HG03575 (cell line): ENCODE results near the gene B3GAT2.
"Not testable (repeated sequence)": the region's sequence is repeated elsewhere in the genome, so short reads cannot be mapped to it uniquely, and the experiment has no call there.

ENCODE experiments used
- ATAC-seq: cut with Tn5 transposase; IDR thresholded peaks from one replicate; pipeline ENCODE4 v1.9.1; 2021; ENCODE audit not compliant: unreplicated experiment, insufficient number of reproducible peaks, low FRiP score; ENCODE audit errors: extremely low read depth

Gene B3GAT2

GRCh38 chr6:70956451-70957283 is at the start of gene B3GAT2:
B3GAT2 (minus strand) TSS chr6:70957060; CDS start chr6:70956429, 631 bp downstream.
- ATAC-seq, result no peak

- no peak for ATAC-seq
Observed at GRCh38 chr6:70998148-70998547, 41.3 kb upstream of the B3GAT2 start.

GRCh38 chr6:70997379-70997778 is 40.5 kb upstream of the B3GAT2 start:
- no peak for ATAC-seq

GRCh38 chr6:70996106-70996505 is 39.2 kb upstream of the B3GAT2 start:
- ATAC-seq, result no peak

- ATAC-seq, result no peak
Observed at GRCh38 chr6:70995411-70995810, 38.6 kb upstream of the B3GAT2 start.

- ATAC-seq, result no peak
Observed at GRCh38 chr6:70991253-70991652, 34.4 kb upstream of the B3GAT2 start.

- ATAC-seq, result no peak
Observed at GRCh38 chr6:70985156-70985555, 28.3 kb upstream of the B3GAT2 start.

GRCh38 chr6:70982747-70983146 is 25.9 kb upstream of the B3GAT2 start:
- no peak for ATAC-seq

GRCh38 chr6:70980727-70981126 is 23.9 kb upstream of the B3GAT2 start:
- ATAC-seq, result no peak

- no peak for ATAC-seq
Observed at GRCh38 chr6:70973604-70974003, 16.7 kb upstream of the B3GAT2 start.

- no peak for ATAC-seq
Observed at GRCh38 chr6:70967049-70967448, 10.2 kb upstream of the B3GAT2 start.

GRCh38 chr6:70957284-70957617 is 391 bp upstream of the B3GAT2 start:
- ATAC-seq, result no peak

GRCh38 chr6:70956191-70956450 is 739 bp downstream of the B3GAT2 start:
- no peak for ATAC-seq

- no peak for ATAC-seq
Observed at GRCh38 chr6:70955441-70956190, 1.2 kb downstream of the B3GAT2 start.

- ATAC-seq, result no peak
Observed at GRCh38 chr6:70954750-70955149, 2.1 kb downstream of the B3GAT2 start.

- ATAC-seq, result no peak
Observed at GRCh38 chr6:70954176-70954575, 2.7 kb downstream of the B3GAT2 start.

GRCh38 chr6:70952608-70953165 is 4.2 kb downstream of the B3GAT2 start:
- ATAC-seq, result no peak

- not testable (repeated sequence) for ATAC-seq
Observed at GRCh38 chr6:70944321-70944720, 12.5 kb downstream of the B3GAT2 start.

- ATAC-seq, result no peak
Observed at GRCh38 chr6:70933853-70934252, 23.0 kb downstream of the B3GAT2 start.

GRCh38 chr6:70905742-70906141 is 51.1 kb downstream of the B3GAT2 start:
- ATAC-seq, result no peak
